ENCODE data around the gene ZYG11B. TPM values are rescaled to one million over a fixed set of nuclear protein-coding genes. Genes with fewer than 3 reads are reported as not detected.
"Not testable (repeated sequence)": the region's sequence is repeated elsewhere in the genome, so short reads cannot be mapped to it uniquely, and the experiment has no call there.

ZYG11B gene
- total RNA-seq, 2 experiments from 2014 or later = 9.7 to 9.9 TPM

- not testable (repeated sequence) for H3K9me3 Mint-ChIP-seq, DNase-seq, H3K4me3 Mint-ChIP-seq
These were observed 112.9 kb downstream of the ZYG11B start for GRCh38 chr1:52839175-52839574.

GRCh38 chr1:52842643-52843310, 116.5 kb downstream of the ZYG11B start, which contains the start of gene ZYG11A:
Gene ZYG11A (plus strand): TSS chr1:52842760. CDS start chr1:52842884, 124 bp downstream.
- H3K4me3 Mint-ChIP-seq = peak within 1 kb of the TSS; percentile 34
- H3K27ac Mint-ChIP-seq = no peak within 1 kb of the TSS
- DNase-seq = peak; percentile 87
- H3K27me3 Mint-ChIP-seq = peaks cover 43% of the 10 kb centered on the region
- H3K36me3 Mint-ChIP-seq = no peaks in the 10 kb centered on the region
- no peaks in the 10 kb centered on the region for H3K9me3 Mint-ChIP-seq
- peaks cover 2% of the 10 kb centered on the region for H3K4me1 Mint-ChIP-seq

More at GRCh38 chr1:52839175-52839574, 112.9 kb downstream of the ZYG11B start:
- not testable (repeated sequence) for H3K27ac Mint-ChIP-seq, H3K36me3 Mint-ChIP-seq, H3K4me1 Mint-ChIP-seq
- peaks cover 35% of the 10 kb centered on the region for H3K27me3 Mint-ChIP-seq

- DNase-seq, H3K4me1 Mint-ChIP-seq, H3K9me3 Mint-ChIP-seq, H3K27ac Mint-ChIP-seq, H3K4me3 Mint-ChIP-seq, H3K36me3 Mint-ChIP-seq: not testable (repeated sequence)
- H3K27me3 Mint-ChIP-seq = peaks cover 52% of the 10 kb centered on the region
These were observed 118.9 kb downstream of the ZYG11B start for GRCh38 chr1:52845119-52845518.

- Mint-ChIP-seq H3K9me3 (no peaks in the 10 kb centered on the region), H3K4me3 (no peak overlapping the region), H3K27ac (no peak overlapping the region), H3K36me3 (no peaks in the 10 kb centered on the region), H3K4me1 (peaks cover 2% of the 10 kb centered on the region), H3K27me3 (peaks cover 51% of the 10 kb centered on the region)
- DNase-seq = no peak
These were observed 122.2 kb downstream of the ZYG11B start for GRCh38 chr1:52848423-52848822.

GRCh38 chr1:52850951-52851350, 124.7 kb downstream of the ZYG11B start:
- DNase-seq = no peak
- H3K27me3 Mint-ChIP-seq = peaks cover 31% of the 10 kb centered on the region
- no peaks in the 10 kb centered on the region for H3K36me3 Mint-ChIP-seq
- no peak overlapping the region for H3K27ac Mint-ChIP-seq
- no peaks in the 10 kb centered on the region for H3K4me1 Mint-ChIP-seq
- H3K9me3 Mint-ChIP-seq = no peaks in the 10 kb centered on the region
- H3K4me3 Mint-ChIP-seq = no peak overlapping the region

- H3K4me3 Mint-ChIP-seq = no peak overlapping the region
- no peak overlapping the region for H3K27ac Mint-ChIP-seq
These were observed 126.6 kb downstream of the ZYG11B start for GRCh38 chr1:52852854-52853253.

GRCh38 chr1:52855584-52855983, 129.3 kb downstream of the ZYG11B start:
- H3K4me1 Mint-ChIP-seq = no peaks in the 10 kb centered on the region
- no peak overlapping the region for H3K27ac Mint-ChIP-seq
- H3K27me3 Mint-ChIP-seq = peaks cover 16% of the 10 kb centered on the region
- no peaks in the 10 kb centered on the region for H3K9me3 Mint-ChIP-seq
- H3K36me3 Mint-ChIP-seq = no peaks in the 10 kb centered on the region
- DNase-seq = no peak
- no peak overlapping the region for H3K4me3 Mint-ChIP-seq

More at GRCh38 chr1:52852854-52853253, 126.6 kb downstream of the ZYG11B start:
- no peak for DNase-seq
- Mint-ChIP-seq H3K27me3 (peaks cover 26% of the 10 kb centered on the region), H3K36me3 (no peaks in the 10 kb centered on the region), H3K9me3 (no peaks in the 10 kb centered on the region), H3K4me1 (no peaks in the 10 kb centered on the region)

- Mint-ChIP-seq H3K4me3 (no peak overlapping the region), H3K9me3 (no peaks in the 10 kb centered on the region), H3K27ac (no peak overlapping the region), H3K27me3 (peaks cover 11% of the 10 kb centered on the region), H3K4me1 (no peaks in the 10 kb centered on the region), H3K36me3 (no peaks in the 10 kb centered on the region)
- DNase-seq = no peak
These were observed 129.8 kb downstream of the ZYG11B start for GRCh38 chr1:52856026-52856425.

- no peak overlapping the region for H3K4me3 Mint-ChIP-seq
- H3K36me3 Mint-ChIP-seq = no peaks in the 10 kb centered on the region
- DNase-seq = no peak
- peaks cover 4% of the 10 kb centered on the region for H3K27me3 Mint-ChIP-seq
- no peak overlapping the region for H3K27ac Mint-ChIP-seq
- H3K9me3 Mint-ChIP-seq = no peaks in the 10 kb centered on the region
- H3K4me1 Mint-ChIP-seq = no peaks in the 10 kb centered on the region
These were observed 131.2 kb downstream of the ZYG11B start for GRCh38 chr1:52857443-52857842.

- Mint-ChIP-seq H3K4me1 (no peaks in the 10 kb centered on the region), H3K36me3 (no peaks in the 10 kb centered on the region), H3K27ac (no peak overlapping the region), H3K27me3 (no peaks in the 10 kb centered on the region), H3K4me3 (no peak overlapping the region), H3K9me3 (no peaks in the 10 kb centered on the region)
- no peak for DNase-seq
These were observed 136.6 kb downstream of the ZYG11B start for GRCh38 chr1:52862666-52863458.

GRCh38 chr1:52867087-52867863, 141.0 kb downstream of the ZYG11B start:
- Mint-ChIP-seq H3K27ac (no peak overlapping the region), H3K36me3 (no peaks in the 10 kb centered on the region), H3K27me3 (peaks cover 5% of the 10 kb centered on the region)

GRCh38 chr1:52869727-52870126, 143.5 kb downstream of the ZYG11B start:
- H3K4me1 Mint-ChIP-seq, H3K9me3 Mint-ChIP-seq: not testable (repeated sequence)

More at GRCh38 chr1:52867087-52867863, 141.0 kb downstream of the ZYG11B start:
- H3K9me3 Mint-ChIP-seq = no peaks in the 10 kb centered on the region
- H3K4me3 Mint-ChIP-seq = no peak overlapping the region
- no peak for DNase-seq
- H3K4me1 Mint-ChIP-seq = no peaks in the 10 kb centered on the region

GRCh38 chr1:52876843-52877242, 150.6 kb downstream of the ZYG11B start:
- DNase-seq = no peak
- no peaks in the 10 kb centered on the region for H3K36me3 Mint-ChIP-seq
- no peaks in the 10 kb centered on the region for H3K4me1 Mint-ChIP-seq
- H3K27ac Mint-ChIP-seq = no peak overlapping the region
- no peaks in the 10 kb centered on the region for H3K9me3 Mint-ChIP-seq
- no peak overlapping the region for H3K4me3 Mint-ChIP-seq
- H3K27me3 Mint-ChIP-seq = peaks cover 2% of the 10 kb centered on the region

More at GRCh38 chr1:52869727-52870126, 143.5 kb downstream of the ZYG11B start:
- H3K27ac Mint-ChIP-seq, DNase-seq, H3K4me3 Mint-ChIP-seq, H3K27me3 Mint-ChIP-seq, H3K36me3 Mint-ChIP-seq: not testable (repeated sequence)
